Measurements from ENCODE around the gene CD40.
A peak's percentile ranks its signal among the peaks of the same experiment; 100 is the strongest.
"Not testable (repeated sequence)": the region's sequence is repeated elsewhere in the genome, so short reads cannot be mapped to it uniquely, and the experiment has no call there.

Gene CD40

DNA sequence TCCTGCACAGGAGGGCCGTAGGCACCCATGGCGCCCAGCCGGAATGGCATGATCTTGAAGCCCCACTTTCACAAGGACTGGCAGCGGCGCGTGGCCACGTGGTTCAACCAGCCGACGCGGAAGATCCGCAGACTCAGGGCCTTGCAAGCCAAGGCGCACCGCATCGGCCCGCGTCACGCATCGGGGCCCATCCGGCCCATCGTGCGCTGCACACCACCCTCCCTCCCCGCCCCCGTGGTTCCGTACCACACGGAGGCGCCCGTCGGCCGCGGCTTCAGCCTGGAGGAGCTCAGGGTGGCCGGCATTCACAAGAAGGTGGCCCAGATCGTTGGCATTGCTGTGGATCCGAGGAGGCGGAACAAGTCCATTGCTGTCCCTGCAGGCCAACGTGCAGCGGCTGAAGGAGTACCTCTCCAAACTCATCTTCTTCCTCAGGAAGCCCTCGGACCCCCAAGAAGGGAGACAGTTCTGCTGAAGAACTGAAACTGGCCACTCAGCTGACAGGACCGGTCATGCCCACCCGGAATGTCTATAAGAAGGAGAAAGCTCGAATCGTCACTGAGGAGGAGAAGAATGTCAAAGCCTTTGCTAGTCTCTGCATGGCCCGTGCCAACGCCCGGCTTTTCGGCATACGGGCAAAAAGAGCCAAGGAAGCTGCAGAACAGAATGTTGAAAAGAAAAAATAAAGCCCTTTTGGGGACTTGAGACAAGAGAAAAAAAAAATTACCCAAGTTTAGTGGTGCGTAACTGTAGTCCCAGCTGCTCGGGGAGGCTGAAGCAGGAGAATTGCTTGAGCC, 18.4 kb upstream of the CD40 start:
- DNase-seq (ENCODE audit: low spot score), result no peak

- DNase-seq (ENCODE audit: low spot score), result not testable (repeated sequence)
Measured at GRCh38 chr20:46100444-46100843, 17.7 kb upstream of the CD40 start.

DNA sequence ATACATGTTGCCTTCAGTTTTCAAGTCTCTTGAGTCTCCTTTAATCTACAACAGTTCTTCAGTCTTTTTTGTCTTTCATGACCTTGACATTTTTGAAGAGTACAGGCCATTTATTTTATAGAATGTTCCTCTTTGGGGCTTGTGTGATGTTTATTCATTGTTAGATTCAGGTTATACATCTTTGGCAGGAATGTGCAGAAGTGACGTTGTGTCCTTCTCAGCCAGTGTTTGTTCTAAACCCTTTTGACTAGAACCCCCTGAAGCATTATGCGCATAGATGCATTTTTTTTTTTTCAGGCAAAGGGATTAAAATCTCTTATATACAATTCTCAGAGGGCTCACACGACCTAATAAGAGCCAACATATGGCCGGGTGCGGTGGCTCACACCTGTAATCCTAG, 17.1 kb upstream of the CD40 start:
- no peak for DNase-seq (ENCODE audit: low spot score)

- no peak for DNase-seq (ENCODE audit: low spot score)
Measured at GRCh38 chr20:46101957-46102356, 16.2 kb upstream of the CD40 start.

GRCh38 chr20:46102940-46103339, 15.2 kb upstream of the CD40 start:
- DNase-seq (ENCODE audit: low spot score), result no peak

DNA sequence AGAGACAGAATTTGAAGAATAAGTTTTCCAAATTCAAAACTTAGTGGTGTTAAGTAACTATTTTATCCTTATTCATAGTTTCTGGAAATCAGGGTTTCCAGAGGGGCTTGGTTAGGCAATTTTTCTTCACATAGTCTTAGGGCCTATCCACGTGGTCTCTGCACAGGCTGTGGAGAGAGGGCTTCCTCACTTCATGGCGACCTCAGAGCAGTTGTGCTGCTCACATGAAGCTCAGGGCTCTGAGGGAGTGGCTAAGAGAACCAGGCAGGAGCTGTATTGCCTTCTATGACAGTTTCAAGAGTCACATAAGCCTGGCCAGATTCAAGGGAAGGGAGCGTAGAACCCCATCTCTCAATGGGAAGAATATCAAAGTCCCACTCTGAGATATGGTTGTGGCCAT, 13.9 kb upstream of the CD40 start:
- DNase-seq (ENCODE audit: low spot score), result no peak

- DNase-seq (ENCODE audit: low spot score), result no peak
Measured at GRCh38 chr20:46107061-46107460, 11.1 kb upstream of the CD40 start.

GRCh38 chr20:46108435-46108841, 9.7 kb upstream of the CD40 start:
- no peak for DNase-seq (ENCODE audit: low spot score)

DNA sequence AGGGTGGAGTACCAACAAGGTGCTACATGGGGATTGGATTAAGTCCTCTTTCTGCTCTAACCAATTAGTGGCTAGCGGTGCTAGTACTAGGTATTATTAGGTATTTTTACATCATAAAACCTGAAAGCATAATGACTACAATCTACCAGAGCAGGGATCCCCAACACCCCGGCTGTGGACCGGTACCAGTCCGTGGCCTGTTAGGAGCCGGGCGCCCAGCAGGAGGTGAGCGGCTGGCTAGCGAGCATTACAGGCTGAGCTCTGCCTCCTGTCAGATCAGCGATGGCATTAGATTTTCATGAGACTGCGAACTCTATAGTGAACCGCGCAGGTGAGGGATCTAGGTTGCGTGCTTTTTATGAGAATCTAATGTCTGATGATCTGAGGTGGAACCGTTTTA, 9.1 kb upstream of the CD40 start:
- no peak for DNase-seq (ENCODE audit: low spot score)

DNA sequence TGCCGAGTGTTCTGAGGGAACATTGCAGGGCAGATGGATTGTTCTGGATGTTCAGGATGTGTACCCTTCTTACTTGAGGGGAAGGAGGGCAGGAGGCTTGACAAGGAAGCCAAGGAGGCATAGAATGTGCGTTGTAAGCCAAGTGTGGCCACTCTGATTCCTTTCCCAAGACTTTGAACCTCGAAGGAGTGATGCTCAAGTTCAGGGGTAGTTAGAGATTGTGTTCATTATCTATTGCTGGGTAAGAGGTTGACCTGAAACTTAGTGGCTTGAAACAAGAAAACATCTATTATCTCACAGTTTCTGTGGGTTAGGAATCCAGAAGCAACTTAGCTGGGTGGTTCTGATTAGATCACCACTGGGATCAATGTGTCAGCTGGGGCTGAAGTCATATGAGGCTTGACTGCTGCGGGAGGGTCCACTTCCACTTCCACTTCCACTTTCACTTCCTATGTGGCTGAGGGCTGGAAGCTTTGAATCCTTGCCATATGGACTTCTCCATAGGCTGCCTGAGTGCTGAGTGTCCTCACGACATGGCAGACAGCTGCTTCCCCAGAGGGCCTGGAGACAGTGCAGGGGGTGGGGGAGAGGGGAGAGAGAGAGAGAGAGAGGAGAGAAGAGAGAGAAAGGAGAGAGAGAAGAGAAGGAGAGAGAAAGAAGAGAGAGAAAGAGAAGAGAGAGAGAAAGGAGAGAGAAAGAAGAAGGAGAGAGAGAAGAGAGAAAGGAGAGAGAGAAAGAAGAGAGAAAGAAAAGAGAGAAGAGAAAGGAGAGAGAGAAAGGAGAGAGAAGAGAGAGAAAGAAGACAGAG, 6.9 kb upstream of the CD40 start:
- no peak for DNase-seq (ENCODE audit: low spot score)

DNA sequence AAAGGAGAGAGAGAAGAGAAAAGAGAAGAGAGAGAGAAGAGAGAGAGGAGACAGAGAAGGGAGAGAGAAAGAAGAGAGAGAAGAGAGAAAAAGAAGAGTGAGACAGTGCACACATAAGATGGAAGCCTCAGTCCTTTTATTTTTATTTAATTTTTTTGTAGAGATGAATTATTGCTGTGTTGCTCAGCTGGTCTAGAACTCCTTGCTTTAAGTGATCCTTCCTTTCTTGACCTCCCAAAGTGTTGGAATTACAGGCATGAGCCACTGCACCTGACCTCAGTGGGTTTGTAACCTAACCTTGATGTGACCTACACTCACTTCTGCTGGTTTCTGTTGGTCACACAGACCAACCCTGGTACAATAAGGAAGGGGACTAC, 6.3 kb upstream of the CD40 start:
- no peak for DNase-seq (ENCODE audit: low spot score)

DNA sequence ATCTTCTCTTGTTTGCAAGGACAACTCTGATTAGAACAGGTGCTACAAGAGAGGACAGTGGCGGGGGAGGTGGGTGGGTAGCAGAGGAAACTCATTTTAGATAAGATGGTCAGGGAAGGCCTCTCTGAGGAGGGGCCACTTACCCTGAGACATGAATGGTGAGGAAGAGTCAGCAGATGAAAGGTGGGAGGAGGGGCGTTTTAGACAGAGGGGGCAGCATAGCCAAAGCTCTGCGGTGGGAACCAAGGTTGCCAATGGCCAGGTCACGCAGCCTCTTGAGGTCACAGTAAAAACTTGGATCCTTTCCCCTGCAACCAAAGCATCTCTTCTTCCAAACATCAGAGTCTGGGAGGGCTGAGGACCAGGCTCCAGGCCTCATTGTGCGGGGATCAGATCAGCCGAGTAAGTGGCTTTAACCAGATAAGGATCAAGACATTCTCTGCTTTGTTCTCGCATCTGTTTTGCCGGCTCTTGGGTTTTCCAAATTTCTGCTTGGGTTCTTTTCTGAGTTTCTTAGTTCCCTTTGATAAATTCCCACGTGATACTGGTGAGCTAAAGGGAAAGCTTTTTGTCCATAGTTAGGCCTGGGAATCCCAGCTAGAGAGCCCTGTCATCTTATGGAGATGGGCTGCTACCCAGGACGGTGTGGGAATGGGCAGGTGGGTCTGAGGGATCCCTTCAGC, 5.5 kb upstream of the CD40 start:
- DNase-seq (ENCODE audit: low spot score), result no peak

- no peak for DNase-seq (ENCODE audit: low spot score)
Measured at GRCh38 chr20:46113113-46113470, 5.0 kb upstream of the CD40 start.

DNA sequence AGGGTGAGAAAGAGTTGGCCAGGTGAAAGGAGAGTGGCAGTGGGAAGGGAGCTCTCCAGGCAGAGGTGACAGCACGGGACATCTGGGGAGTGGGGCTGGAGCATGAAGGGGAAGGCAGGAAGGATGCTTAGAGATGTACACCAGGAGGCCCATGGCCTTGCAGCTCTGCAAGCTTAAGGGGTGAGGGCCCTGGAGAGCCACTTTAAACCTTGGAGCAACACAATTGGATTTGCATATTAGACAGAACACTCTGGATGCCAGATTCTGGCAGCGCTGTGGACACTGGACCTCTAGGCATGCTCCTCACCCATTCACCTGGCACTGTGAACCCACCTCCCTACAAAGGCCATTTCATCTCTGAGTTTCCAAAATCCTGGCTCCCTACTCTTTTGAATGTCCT, 3.7 kb upstream of the CD40 start:
- DNase-seq (ENCODE audit: low spot score), result no peak

- peak; percentile 76 for DNase-seq (ENCODE audit: low spot score)
Measured at GRCh38 chr20:46118481-46119020, 437 bp downstream of the CD40 start.

DNA sequence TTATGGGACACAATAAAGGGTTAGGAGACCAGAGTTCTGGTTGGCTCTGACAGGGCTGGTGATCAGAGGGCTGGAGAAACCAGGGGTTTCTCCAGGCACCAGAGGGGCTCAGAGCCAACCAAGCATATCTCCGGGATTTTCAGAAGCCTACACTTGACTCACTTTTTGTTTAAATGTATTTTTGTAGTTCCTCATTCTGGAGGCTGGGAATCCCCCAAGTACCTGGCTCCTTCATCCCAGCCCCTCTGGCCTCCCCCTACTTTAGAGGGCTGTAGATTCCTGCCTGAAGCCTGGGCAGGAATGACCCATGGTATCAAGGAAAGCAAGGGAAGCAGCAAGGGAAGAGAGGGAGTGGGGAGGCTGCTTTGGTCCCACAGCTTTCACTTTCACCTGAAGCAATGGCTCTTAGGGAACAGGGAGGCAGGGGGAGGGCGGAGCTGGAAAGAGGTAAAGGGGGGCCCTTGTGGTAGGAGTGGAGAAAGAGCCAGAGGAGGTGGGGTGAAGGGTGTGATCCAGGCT, 973 bp downstream of the CD40 start:
- DNase-seq (ENCODE audit: low spot score), result no peak

DNA sequence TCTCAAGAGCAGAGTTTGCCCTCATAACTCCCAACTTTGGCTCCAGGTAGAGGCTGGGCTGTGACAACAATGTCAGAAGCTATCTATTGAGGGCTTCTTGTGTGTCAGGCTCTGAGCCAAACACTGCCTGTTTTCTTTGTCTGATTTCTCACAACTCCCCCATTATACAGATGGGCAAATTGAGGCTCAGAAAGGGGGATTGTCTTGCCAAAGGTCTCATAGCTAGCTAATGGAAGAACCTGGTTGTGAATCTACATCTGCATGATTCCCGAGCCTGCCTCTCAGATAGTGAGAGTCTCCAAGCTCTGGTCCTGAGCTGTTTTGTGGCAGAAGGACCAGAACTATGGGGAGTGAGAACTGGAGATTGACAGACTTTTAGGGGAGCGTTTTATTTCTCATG, 1.4 kb downstream of the CD40 start:
- DNase-seq (ENCODE audit: low spot score), result no peak

- DNase-seq (ENCODE audit: low spot score), result no peak
Measured at GRCh38 chr20:46120136-46120535, 2.0 kb downstream of the CD40 start.

DNA sequence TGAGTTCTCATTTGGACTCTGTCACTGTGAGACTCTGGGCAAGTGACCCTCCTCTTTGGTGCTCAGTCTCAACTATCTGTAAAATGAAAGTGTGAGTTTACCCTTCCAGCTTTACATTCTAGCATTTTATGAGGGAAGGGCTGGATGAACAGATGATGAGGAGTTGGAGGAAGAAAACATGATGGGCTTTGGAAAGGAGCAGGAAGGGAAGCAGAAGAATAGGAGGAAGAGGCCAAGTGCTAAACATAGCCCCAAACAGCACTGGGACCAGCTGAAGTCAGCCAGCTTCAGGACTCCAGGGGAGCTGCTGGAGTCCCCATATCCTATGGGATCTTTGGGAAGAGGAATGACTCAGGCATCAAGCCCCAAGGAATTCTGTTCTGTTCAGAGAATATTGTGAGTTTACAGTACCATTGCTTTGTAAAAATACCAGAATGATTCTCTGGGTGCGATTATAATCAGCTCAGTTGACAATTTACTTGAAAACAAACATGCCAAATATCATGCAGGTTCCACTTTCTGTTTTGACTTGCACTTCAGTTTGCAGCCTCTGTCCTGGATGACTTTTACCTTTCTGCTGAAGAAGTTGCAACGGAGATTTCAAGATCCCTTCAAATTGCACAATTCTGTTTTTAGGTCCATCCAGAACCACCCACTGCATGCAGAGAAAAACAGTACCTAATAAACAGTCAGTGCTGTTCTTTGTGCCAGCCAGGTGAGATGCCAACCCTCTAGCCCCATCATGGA, 3.2 kb downstream of the CD40 start:
- no peak for DNase-seq (ENCODE audit: low spot score)

DNA sequence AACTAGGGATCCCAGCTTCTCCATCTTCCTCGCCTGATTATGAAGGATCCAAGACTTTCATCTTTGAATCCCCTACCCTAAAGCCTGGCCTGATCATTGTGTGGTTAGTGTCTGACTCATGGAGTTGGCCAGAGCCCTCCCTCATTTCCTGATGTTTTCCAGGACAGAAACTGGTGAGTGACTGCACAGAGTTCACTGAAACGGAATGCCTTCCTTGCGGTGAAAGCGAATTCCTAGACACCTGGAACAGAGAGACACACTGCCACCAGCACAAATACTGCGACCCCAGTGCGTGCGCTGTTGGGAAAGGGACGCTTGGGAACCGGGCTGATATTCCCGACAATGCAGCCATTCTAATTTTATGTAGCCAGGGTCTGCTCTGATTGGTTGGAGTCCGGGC, 4.0 kb downstream of the CD40 start:
- peak; percentile 57 for DNase-seq (ENCODE audit: low spot score)

- no peak for DNase-seq (ENCODE audit: low spot score)
Measured at GRCh38 chr20:46122516-46123481, 4.7 kb downstream of the CD40 start.
